ENCODE data around the gene SLC49A4.

Gene SLC49A4

GRCh38 chr3:122892118-122892960 lies 97.5 kb downstream of the SLC49A4 start:
- no peak overlapping the region for H3K9ac ChIP-seq (ENCODE audit: insufficient read length)
- no peak overlapping the region for H3K4me3 ChIP-seq
- DNase-seq (ENCODE audit: low read depth, low spot score): no peak
- TF ChIP-seq POLR2AphosphoS5 (IDR thresholded peaks at IDR 0.05; ENCODE audit: borderline replicate concordance, low read depth, low read length): 0 out of 2 replicates have a peak, but pooled peaks have one; percentile 14
- TF ChIP-seq EZH2 (IDR thresholded peaks at IDR 0.05): no peak
- peak; percentile 56 for TF ChIP-seq FOXP2 (optimal IDR thresholded peaks at IDR 0.05; ENCODE audit: control extremely low read depth, extremely low read length, insufficient read depth)
- no peak overlapping the region for H3K27ac ChIP-seq
- H3K9me3 ChIP-seq (ENCODE audit: low read depth, low read length): no peaks in the 10 kb centered on the region
- no peaks in the 10 kb centered on the region for H3K36me3 ChIP-seq (ENCODE audit: insufficient read depth, low read length)

GRCh38 chr3:122893282-122893681 lies 98.4 kb downstream of the SLC49A4 start:
- H3K9me3 ChIP-seq (ENCODE audit: low read depth, low read length): no peaks in the 10 kb centered on the region
- H3K4me3 ChIP-seq: no peak overlapping the region
- no peak for DNase-seq (ENCODE audit: low read depth, low spot score)
- no peaks in the 10 kb centered on the region for H3K36me3 ChIP-seq (ENCODE audit: insufficient read depth, low read length)
- H3K9ac ChIP-seq (ENCODE audit: insufficient read length): no peak overlapping the region
- no peak for TF ChIP-seq EZH2 (IDR thresholded peaks at IDR 0.05)
- TF ChIP-seq FOXP2 (optimal IDR thresholded peaks at IDR 0.05; ENCODE audit: control extremely low read depth, extremely low read length, insufficient read depth): no peak
- TF ChIP-seq POLR2AphosphoS5 (IDR thresholded peaks at IDR 0.05; ENCODE audit: borderline replicate concordance, low read depth, low read length): no peak
- no peak overlapping the region for H3K27ac ChIP-seq

GRCh38 chr3:122893754-122894668 lies 99.1 kb downstream of the SLC49A4 start:
- TF ChIP-seq EZH2 (IDR thresholded peaks at IDR 0.05) (no peak), POLR2AphosphoS5 (IDR thresholded peaks at IDR 0.05; ENCODE audit: borderline replicate concordance, low read depth, low read length) (no peak), FOXP2 (optimal IDR thresholded peaks at IDR 0.05; ENCODE audit: control extremely low read depth, extremely low read length, insufficient read depth) (no peak)
- Histone ChIP-seq H3K9me3 (ENCODE audit: low read depth, low read length) (no peaks in the 10 kb centered on the region), H3K4me3 (peak overlapping the region; percentile 14; the same call in 1 of the 2 replicates), H3K9ac (ENCODE audit: insufficient read length) (no peak overlapping the region), H3K27ac (no peak overlapping the region), H3K36me3 (ENCODE audit: insufficient read depth, low read length) (no peaks in the 10 kb centered on the region)
- DNase-seq (ENCODE audit: low read depth, low spot score): peak; percentile 60

- H3K36me3 ChIP-seq (ENCODE audit: insufficient read depth, low read length): no peaks in the 10 kb centered on the region
- H3K9me3 ChIP-seq (ENCODE audit: low read depth, low read length): no peaks in the 10 kb centered on the region
- H3K27ac ChIP-seq: no peak overlapping the region
- TF ChIP-seq FOXP2 (optimal IDR thresholded peaks at IDR 0.05; ENCODE audit: control extremely low read depth, extremely low read length, insufficient read depth) (no peak), EZH2 (IDR thresholded peaks at IDR 0.05) (no peak), POLR2AphosphoS5 (IDR thresholded peaks at IDR 0.05; ENCODE audit: borderline replicate concordance, low read depth, low read length) (no peak)
- no peak overlapping the region for H3K9ac ChIP-seq (ENCODE audit: insufficient read length)
- H3K4me3 ChIP-seq: no peak overlapping the region
- no peak for DNase-seq (ENCODE audit: low read depth, low spot score)
Measured at GRCh38 chr3:122898298-122898697, 103.4 kb downstream of the SLC49A4 start.

GRCh38 chr3:122902326-122902725 lies 107.5 kb downstream of the SLC49A4 start:
- Histone ChIP-seq H3K9me3 (ENCODE audit: low read depth, low read length) (no peaks in the 10 kb centered on the region), H3K36me3 (ENCODE audit: insufficient read depth, low read length) (peaks cover under 1% of the 10 kb centered on the region; the same call in 1 of the 2 replicates), H3K27ac (no peak overlapping the region), H3K4me3 (no peak overlapping the region), H3K9ac (ENCODE audit: insufficient read length) (no peak overlapping the region)
- DNase-seq (ENCODE audit: low read depth, low spot score): no peak
- TF ChIP-seq EZH2 (IDR thresholded peaks at IDR 0.05) (no peak), POLR2AphosphoS5 (IDR thresholded peaks at IDR 0.05; ENCODE audit: borderline replicate concordance, low read depth, low read length) (no peak), FOXP2 (optimal IDR thresholded peaks at IDR 0.05; ENCODE audit: control extremely low read depth, extremely low read length, insufficient read depth) (no peak)

GRCh38 chr3:122903171-122903570 lies 108.3 kb downstream of the SLC49A4 start:
- TF ChIP-seq POLR2AphosphoS5 (IDR thresholded peaks at IDR 0.05; ENCODE audit: borderline replicate concordance, low read depth, low read length): no peak
- no peak for DNase-seq (ENCODE audit: low read depth, low spot score)
- H3K36me3 ChIP-seq (ENCODE audit: insufficient read depth, low read length): peaks cover 5% of the 10 kb centered on the region; the same call in 1 of the 2 replicates
- H3K4me3 ChIP-seq: no peak overlapping the region
- H3K9ac ChIP-seq (ENCODE audit: insufficient read length): no peak overlapping the region
- H3K9me3 ChIP-seq (ENCODE audit: low read depth, low read length): no peaks in the 10 kb centered on the region
- H3K27ac ChIP-seq: no peak overlapping the region

GRCh38 chr3:122907471-122907870 lies 112.6 kb downstream of the SLC49A4 start:
- Histone ChIP-seq H3K9ac (ENCODE audit: insufficient read length) (no peak overlapping the region), H3K27ac (no peak overlapping the region), H3K9me3 (ENCODE audit: low read depth, low read length) (no peaks in the 10 kb centered on the region), H3K4me3 (no peak overlapping the region), H3K36me3 (ENCODE audit: insufficient read depth, low read length) (peaks cover 45% of the 10 kb centered on the region; the same call in 1 of the 2 replicates)
- DNase-seq (ENCODE audit: low read depth, low spot score): no peak
- TF ChIP-seq EZH2 (IDR thresholded peaks at IDR 0.05) (no peak), POLR2AphosphoS5 (IDR thresholded peaks at IDR 0.05; ENCODE audit: borderline replicate concordance, low read depth, low read length) (no peak), FOXP2 (optimal IDR thresholded peaks at IDR 0.05; ENCODE audit: control extremely low read depth, extremely low read length, insufficient read depth) (no peak)

GRCh38 chr3:122908251-122908650 lies 113.4 kb downstream of the SLC49A4 start:
- H3K4me3 ChIP-seq: no peak overlapping the region
- H3K9me3 ChIP-seq (ENCODE audit: low read depth, low read length): no peaks in the 10 kb centered on the region
- DNase-seq (ENCODE audit: low read depth, low spot score): no peak
- H3K36me3 ChIP-seq (ENCODE audit: insufficient read depth, low read length): peaks cover 50% of the 10 kb centered on the region; the same call in 1 of the 2 replicates
- no peak for TF ChIP-seq EZH2 (IDR thresholded peaks at IDR 0.05)
- TF ChIP-seq FOXP2 (optimal IDR thresholded peaks at IDR 0.05; ENCODE audit: control extremely low read depth, extremely low read length, insufficient read depth): no peak
- TF ChIP-seq POLR2AphosphoS5 (IDR thresholded peaks at IDR 0.05; ENCODE audit: borderline replicate concordance, low read depth, low read length): no peak; the same call in 1 of the 2 replicates
- H3K9ac ChIP-seq (ENCODE audit: insufficient read length): no peak overlapping the region
- H3K27ac ChIP-seq: no peak overlapping the region

All from SK-N-MC (cell line).